Measurements from ENCODE around the gene PSMG4. TPM values are rescaled to one million over a fixed set of nuclear protein-coding genes. Genes with fewer than 3 reads are reported as not detected.

PSMG4 gene
- total RNA-seq, 2 donors from 2014 or later, result 16.4 to 25.2 TPM

DNA sequence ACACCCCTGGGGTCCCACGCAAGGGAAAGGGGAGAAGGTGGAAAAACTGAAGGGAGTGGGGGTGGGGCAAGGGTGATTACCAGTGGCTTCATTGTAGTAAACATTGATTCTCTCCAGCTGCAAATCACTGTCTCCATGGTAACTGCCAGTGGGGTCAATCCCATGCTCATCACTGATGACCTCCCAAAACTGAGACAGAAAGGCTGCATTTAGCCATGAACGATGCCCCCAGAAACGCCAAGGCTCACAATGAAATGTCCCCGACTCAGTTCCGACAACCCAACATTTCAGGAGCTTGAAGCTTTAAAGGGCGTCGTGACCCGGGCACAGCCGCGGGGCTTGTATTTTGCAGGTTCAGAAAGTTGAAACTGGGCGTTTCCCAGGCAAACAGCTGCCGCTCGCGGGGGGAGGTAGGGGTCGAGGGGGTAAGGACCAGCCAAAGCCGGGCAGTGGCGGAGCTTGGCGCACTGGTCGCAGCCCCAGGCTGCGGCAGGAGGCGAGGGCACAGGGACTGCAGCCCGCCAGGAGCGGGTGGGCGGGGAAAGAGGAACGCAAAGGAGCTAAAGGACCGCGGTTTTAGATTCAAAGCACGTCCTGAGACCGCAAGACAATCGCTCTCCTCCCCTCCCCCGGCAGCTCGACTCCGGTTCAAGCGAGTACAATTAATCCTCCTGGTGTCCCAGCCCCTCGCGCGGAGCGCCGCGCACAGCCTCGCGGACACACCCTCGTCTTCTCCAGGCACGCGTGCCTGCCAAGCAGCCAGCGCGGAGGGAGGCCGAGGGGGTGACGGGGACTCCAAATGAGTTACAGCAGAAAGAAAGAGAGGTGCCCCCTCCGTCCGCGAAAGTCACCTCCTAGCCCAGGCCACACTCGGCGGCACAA, 32.0 kb upstream of the PSMG4 start:
- no peak overlapping the region for H3K27ac Mint-ChIP-seq
- DNase-seq (ENCODE audit: low spot score) (no peak), ATAC-seq (peak; percentile 5 to 20)
- H3K4me3 Mint-ChIP-seq, result peak overlapping the region; percentile 73
- H3K36me3 Mint-ChIP-seq, result no peaks in the 10 kb centered on the region
- H3K27me3 Mint-ChIP-seq, result peaks cover 49 to 61% of the 10 kb centered on the region in 2 donors
- H3K4me1 Mint-ChIP-seq (ENCODE audit: low read depth in 2 of 2), result peaks cover 27 to 37% of the 10 kb centered on the region in 2 donors
- H3K9me3 Mint-ChIP-seq, result no peaks in the 10 kb centered on the region

DNA sequence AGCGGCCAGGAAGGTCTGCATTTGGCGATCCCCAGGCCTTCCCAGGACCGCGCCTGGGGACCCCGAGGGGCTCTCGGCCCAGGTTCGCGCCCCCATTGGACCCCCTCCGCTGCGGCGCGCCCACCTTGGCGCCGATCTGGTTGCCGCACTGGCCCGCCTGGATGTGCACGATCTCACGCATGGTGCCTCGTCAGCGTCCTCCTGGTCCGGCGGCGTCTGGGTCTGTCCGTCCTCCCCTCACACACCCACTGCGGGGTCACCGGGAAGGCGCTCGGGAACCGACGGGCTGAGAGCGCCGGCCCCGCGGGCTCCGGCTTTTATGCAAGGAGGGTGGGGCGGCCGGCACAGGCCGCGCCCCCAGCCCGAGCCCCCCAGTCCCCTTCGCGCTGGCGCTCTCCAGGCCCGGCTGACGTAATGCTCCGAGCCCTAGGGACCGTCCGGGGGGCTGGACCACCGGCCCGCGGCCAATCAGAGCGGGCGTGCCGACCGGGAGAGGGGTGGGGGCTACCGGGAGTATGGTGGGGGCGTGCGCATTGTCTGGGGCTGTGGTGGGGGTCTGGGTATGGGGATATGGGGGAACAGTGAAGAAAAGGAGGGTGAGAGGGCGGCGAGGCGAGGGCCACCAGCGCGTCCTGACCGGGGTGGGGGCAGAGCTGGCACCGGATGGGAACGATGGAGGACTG, 31.2 kb upstream of the PSMG4 start, which contains the start of gene TUBB2B:
TSS of gene TUBB2B (minus strand) at position 291 of the 683 bp plus-strand sequence. CDS start at position 181, 110 bp downstream.
- Mint-ChIP-seq H3K27me3 (peaks cover 54 to 68% of the 10 kb centered on the region in 2 donors), H3K27ac (no peak within 1 kb of the TSS)

DNA sequence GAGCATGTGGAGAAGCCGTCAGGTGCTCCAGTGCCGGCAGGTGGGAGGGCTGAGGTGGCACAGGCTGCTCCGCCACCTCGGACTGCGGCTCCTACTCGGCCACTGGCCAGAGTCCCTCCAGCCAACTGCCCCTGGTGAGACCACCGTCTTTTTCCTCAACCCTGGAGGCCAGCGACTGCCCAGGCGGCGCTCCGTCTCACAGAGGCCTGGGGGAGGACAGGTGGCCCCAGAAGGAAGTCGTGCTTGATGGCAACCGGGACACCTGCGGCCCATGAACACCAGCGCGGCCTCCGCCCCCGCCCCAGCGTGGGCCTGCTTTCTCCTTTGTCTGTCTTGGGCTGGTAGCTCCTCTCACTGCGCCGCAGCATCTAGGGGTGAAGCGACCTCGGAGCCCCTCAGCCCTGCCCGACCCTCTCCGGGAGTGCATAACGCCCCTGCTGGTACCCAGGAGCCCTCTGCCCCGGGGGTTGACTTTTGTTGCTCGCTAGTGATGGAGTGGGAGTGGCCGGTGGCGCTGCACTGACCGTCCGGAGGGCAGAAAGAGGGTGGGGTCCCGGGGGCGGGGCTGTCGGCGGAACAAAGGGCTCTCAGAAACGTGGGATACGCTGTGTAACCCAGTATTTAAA, 30.6 kb upstream of the PSMG4 start:
- DNase-seq (ENCODE audit: low spot score) (no peak), ATAC-seq (no peak)
- no peaks in the 10 kb centered on the region for H3K9me3 Mint-ChIP-seq
- H3K27me3 Mint-ChIP-seq, result peaks cover 58 to 75% of the 10 kb centered on the region in 2 donors
- peak overlapping the region; percentile 50 for H3K4me3 Mint-ChIP-seq
- no peaks in the 10 kb centered on the region for H3K36me3 Mint-ChIP-seq
- H3K27ac Mint-ChIP-seq, result no peak overlapping the region
- peaks cover 27 to 34% of the 10 kb centered on the region in 2 donors for H3K4me1 Mint-ChIP-seq (ENCODE audit: low read depth in 2 of 2)

More for the DNA sequence above, 31.2 kb upstream of the PSMG4 start, which contains the start of gene TUBB2B:
- DNase-seq (ENCODE audit: low spot score) (no peak), ATAC-seq (peak; percentile 27 to 54)
- peak within 1 kb of the TSS; percentile 73 for H3K4me3 Mint-ChIP-seq
- no peaks in the 10 kb centered on the region for H3K9me3 Mint-ChIP-seq
- H3K36me3 Mint-ChIP-seq, result no peaks in the 10 kb centered on the region
- H3K4me1 Mint-ChIP-seq (ENCODE audit: low read depth in 2 of 2), result peaks cover 27 to 34% of the 10 kb centered on the region in 2 donors

DNA sequence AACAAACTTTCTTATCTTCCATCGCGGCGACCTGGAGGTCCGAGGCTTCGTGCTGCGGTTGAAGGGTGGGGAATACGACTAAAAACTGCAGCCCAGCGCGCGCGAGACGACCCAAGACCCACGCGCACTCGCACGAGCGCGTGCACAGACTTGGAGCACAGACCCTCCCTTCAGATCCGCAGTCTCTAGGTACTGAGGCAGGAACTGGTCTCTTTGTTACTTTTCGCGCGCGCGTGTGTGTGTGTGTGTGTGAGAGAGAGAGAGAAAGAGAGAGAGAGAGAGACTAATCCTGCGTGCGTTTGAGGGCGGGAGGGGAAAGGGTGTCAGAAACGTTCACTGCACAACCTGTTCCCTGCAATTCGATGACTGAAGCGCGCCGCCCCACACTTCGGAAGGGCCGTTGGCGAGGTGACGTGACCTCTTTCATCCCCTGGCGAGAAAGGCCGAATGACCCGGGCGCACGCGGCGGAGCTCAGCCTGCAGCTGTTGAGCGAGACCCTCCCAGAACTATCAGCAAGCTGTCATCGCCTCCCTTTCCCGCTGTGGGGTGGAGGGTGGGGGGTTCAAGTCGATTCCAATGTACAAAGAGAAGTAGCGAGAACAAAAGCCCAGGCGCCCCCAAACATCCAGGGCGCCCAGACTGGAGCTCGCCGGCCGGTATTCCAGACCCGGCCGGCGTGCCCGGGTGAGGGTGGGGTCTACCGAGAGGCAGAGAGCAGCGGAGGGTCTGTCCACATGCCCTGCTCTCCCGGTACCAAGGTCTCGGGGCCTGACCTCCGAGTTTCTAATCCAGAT, 29.8 kb upstream of the PSMG4 start:
- Mint-ChIP-seq H3K4me1 (ENCODE audit: low read depth in 2 of 2) (peaks cover 27 to 34% of the 10 kb centered on the region in 2 donors), H3K36me3 (no peaks in the 10 kb centered on the region), H3K4me3 (peak overlapping the region; percentile 88), H3K27me3 (peaks cover 60 to 77% of the 10 kb centered on the region in 2 donors), H3K9me3 (no peaks in the 10 kb centered on the region), H3K27ac (no peak overlapping the region)
- no peak for DNase-seq (ENCODE audit: low spot score)
- ATAC-seq, result peak in 1 of 2 donors; percentile 53

- Mint-ChIP-seq H3K4me3 (peak overlapping the region; percentile 52), H3K36me3 (no peaks in the 10 kb centered on the region), H3K27me3 (peaks cover 61 to 78% of the 10 kb centered on the region in 2 donors), H3K4me1 (ENCODE audit: low read depth in 2 of 2) (peaks cover 27 to 34% of the 10 kb centered on the region in 2 donors), H3K9me3 (no peaks in the 10 kb centered on the region), H3K27ac (no peak overlapping the region)
- DNase-seq (ENCODE audit: low spot score) (no peak), ATAC-seq (peak; percentile 43 to 77)
Observed at GRCh38 chr6:3229566-3230178, 29.1 kb upstream of the PSMG4 start.

DNA sequence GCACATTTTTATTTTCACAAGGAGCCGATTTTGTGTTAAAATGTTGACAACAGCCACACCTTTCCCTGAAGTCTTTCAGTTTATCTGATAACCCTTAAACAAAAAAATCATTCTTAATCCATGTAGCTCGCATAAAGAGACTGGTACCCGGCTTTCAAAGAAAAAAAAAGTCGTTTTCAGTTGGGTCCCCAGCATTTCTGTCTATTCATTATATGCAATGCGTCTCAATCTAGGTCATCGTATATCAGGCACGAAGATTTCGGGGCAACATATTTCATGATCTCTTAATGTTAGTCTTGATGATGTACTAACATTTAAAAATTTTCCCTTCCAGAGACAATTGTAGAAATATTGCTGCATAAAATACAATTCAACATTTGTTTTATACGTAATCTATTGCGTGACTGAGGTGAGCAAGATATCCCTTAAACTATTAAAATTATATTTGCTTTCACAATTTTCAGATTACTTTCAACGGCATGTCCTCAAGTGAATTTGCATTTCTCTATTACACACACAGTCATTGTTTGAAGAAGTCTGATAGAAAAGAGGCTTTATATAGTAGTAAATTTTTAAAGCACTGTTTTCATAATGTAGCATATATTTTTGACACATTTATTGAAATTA, 28.4 kb upstream of the PSMG4 start:
- peaks cover 61 to 79% of the 10 kb centered on the region in 2 donors for H3K27me3 Mint-ChIP-seq
- no peaks in the 10 kb centered on the region for H3K36me3 Mint-ChIP-seq
- no peak for DNase-seq (ENCODE audit: low spot score)
- peak overlapping the region; percentile 52 for H3K4me3 Mint-ChIP-seq
- no peaks in the 10 kb centered on the region for H3K9me3 Mint-ChIP-seq
- no peak for ATAC-seq
- H3K4me1 Mint-ChIP-seq (ENCODE audit: low read depth in 2 of 2), result peaks cover 27 to 34% of the 10 kb centered on the region in 2 donors
- no peak overlapping the region for H3K27ac Mint-ChIP-seq

DNA sequence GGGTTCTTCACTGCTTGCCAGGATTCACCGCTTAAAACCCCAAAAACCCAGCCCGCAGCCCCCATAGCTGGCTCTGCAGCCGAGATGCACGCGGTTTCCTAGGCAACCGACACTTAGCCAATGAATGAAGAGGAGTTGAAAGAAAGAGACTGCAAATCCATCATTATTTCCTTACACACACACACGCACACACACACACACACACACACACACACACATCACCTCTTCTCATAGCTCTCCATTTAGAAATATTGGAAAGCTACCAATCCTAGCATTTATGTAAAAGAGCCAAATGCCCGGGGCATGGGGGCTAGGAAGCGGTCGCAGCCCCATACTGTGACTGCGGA, 27.9 kb upstream of the PSMG4 start:
- Mint-ChIP-seq H3K4me3 (peak overlapping the region; percentile 27), H3K36me3 (no peaks in the 10 kb centered on the region), H3K4me1 (ENCODE audit: low read depth in 2 of 2) (peaks cover 27 to 34% of the 10 kb centered on the region in 2 donors), H3K27me3 (peaks cover 62 to 80% of the 10 kb centered on the region in 2 donors), H3K27ac (no peak overlapping the region), H3K9me3 (no peaks in the 10 kb centered on the region)
- no peak for ATAC-seq
- no peak for DNase-seq (ENCODE audit: low spot score)

- no peaks in the 10 kb centered on the region for H3K36me3 Mint-ChIP-seq
- ATAC-seq, result no peak
- peaks cover 27 to 34% of the 10 kb centered on the region in 2 donors for H3K4me1 Mint-ChIP-seq (ENCODE audit: low read depth in 2 of 2)
- no peaks in the 10 kb centered on the region for H3K9me3 Mint-ChIP-seq
- no peak overlapping the region for H3K27ac Mint-ChIP-seq
- peaks cover 62 to 80% of the 10 kb centered on the region in 2 donors for H3K27me3 Mint-ChIP-seq
- DNase-seq (ENCODE audit: low spot score), result no peak
- peak overlapping the region; percentile 27 for H3K4me3 Mint-ChIP-seq
Observed at GRCh38 chr6:3231247-3232016, 27.3 kb upstream of the PSMG4 start.

- Mint-ChIP-seq H3K36me3 (no peaks in the 10 kb centered on the region), H3K4me3 (no peak overlapping the region), H3K27me3 (peaks cover 57 to 82% of the 10 kb centered on the region in 2 donors), H3K27ac (no peak overlapping the region), H3K9me3 (no peaks in the 10 kb centered on the region), H3K4me1 (ENCODE audit: low read depth in 2 of 2) (peaks cover 24 to 29% of the 10 kb centered on the region in 2 donors)
- ATAC-seq, result no peak
- no peak for DNase-seq (ENCODE audit: low spot score)
Observed at GRCh38 chr6:3232017-3232945, 26.5 kb upstream of the PSMG4 start.

- no peaks in the 10 kb centered on the region for H3K36me3 Mint-ChIP-seq
- ATAC-seq, result no peak
Observed at GRCh38 chr6:3233321-3233720, 25.4 kb upstream of the PSMG4 start.

GRCh38 chr6:3233904-3234303, 24.8 kb upstream of the PSMG4 start:
- no peak overlapping the region for H3K27ac Mint-ChIP-seq
- H3K4me3 Mint-ChIP-seq, result no peak overlapping the region
- no peak for DNase-seq (ENCODE audit: low spot score)
- H3K4me1 Mint-ChIP-seq (ENCODE audit: low read depth in 2 of 2), result peaks cover 18 to 25% of the 10 kb centered on the region in 2 donors
- no peak for ATAC-seq
- H3K27me3 Mint-ChIP-seq, result peaks cover 55 to 83% of the 10 kb centered on the region in 2 donors
- no peaks in the 10 kb centered on the region for H3K36me3 Mint-ChIP-seq
- no peaks in the 10 kb centered on the region for H3K9me3 Mint-ChIP-seq

More at GRCh38 chr6:3233321-3233720, 25.4 kb upstream of the PSMG4 start:
- Mint-ChIP-seq H3K4me3 (no peak overlapping the region), H3K27ac (no peak overlapping the region), H3K27me3 (peaks cover 56 to 88% of the 10 kb centered on the region in 2 donors), H3K9me3 (no peaks in the 10 kb centered on the region), H3K4me1 (ENCODE audit: low read depth in 2 of 2) (peaks cover 21 to 29% of the 10 kb centered on the region in 2 donors)
- DNase-seq (ENCODE audit: low spot score), result no peak
